ENCODE results near the gene FPR3.
A peak's percentile ranks its signal among the peaks of the same experiment; 100 is the strongest.
"Not testable (repeated sequence)": the region's sequence is repeated elsewhere in the genome, so short reads cannot be mapped to it uniquely, and the experiment has no call there.

FPR3 gene

GRCh38 chr19:51771376-51772130 lies 23.4 kb upstream of the FPR3 start:
- Histone ChIP-seq H4K20me1 (ENCODE audit: insufficient read depth, low read length) (no peaks in the 10 kb centered on the region), H3K36me3 (replicated peaks; ENCODE audit: low read depth, low read length) (no peaks in the 10 kb centered on the region), H3K9me3 (ENCODE audit: insufficient read depth, low read length) (no peaks in the 10 kb centered on the region), H3K27me3 (ENCODE audit: low read depth, low read length) (peaks cover 34% of the 10 kb centered on the region; the same call in 1 of the 2 replicates), H3K79me2 (ENCODE audit: low read length) (no peaks in the 10 kb centered on the region), H3K4me1 (ENCODE audit: low read length) (no peaks in the 10 kb centered on the region), H3K4me2 (ENCODE audit: low read length) (no peak overlapping the region), H3K4me3 (ENCODE audit: low read length) (no peak overlapping the region), H3K27ac (ENCODE audit: low read length) (no peak overlapping the region), H3K9ac (ENCODE audit: low read length) (no peak overlapping the region), H2AFZ (ENCODE audit: low read depth, low read length) (no peak overlapping the region)
- TF ChIP-seq EZH2phosphoT487 (IDR thresholded peaks at IDR 0.05; ENCODE audit: low read depth): no peak
- TF ChIP-seq CTCF (IDR thresholded peaks at IDR 0.05; ENCODE audit: low read depth, low read length): no peak

- no peak overlapping the region for H2AFZ ChIP-seq (ENCODE audit: low read depth, low read length)
- no peaks in the 10 kb centered on the region for H3K36me3 ChIP-seq (replicated peaks; ENCODE audit: low read depth, low read length)
- peaks cover 34% of the 10 kb centered on the region; the same call in 1 of the 2 replicates for H3K27me3 ChIP-seq (ENCODE audit: low read depth, low read length)
- H3K9ac ChIP-seq (ENCODE audit: low read length): no peak overlapping the region
- no peaks in the 10 kb centered on the region for H4K20me1 ChIP-seq (ENCODE audit: insufficient read depth, low read length)
- H3K4me2 ChIP-seq (ENCODE audit: low read length): no peak overlapping the region
- no peaks in the 10 kb centered on the region for H3K9me3 ChIP-seq (ENCODE audit: insufficient read depth, low read length)
- TF ChIP-seq EZH2phosphoT487 (IDR thresholded peaks at IDR 0.05; ENCODE audit: low read depth): no peak
- TF ChIP-seq CTCF (IDR thresholded peaks at IDR 0.05; ENCODE audit: low read depth, low read length): no peak
- no peak overlapping the region for H3K4me3 ChIP-seq (ENCODE audit: low read length)
- no peaks in the 10 kb centered on the region for H3K79me2 ChIP-seq (ENCODE audit: low read length)
- no peak overlapping the region for H3K27ac ChIP-seq (ENCODE audit: low read length)
- peaks cover 7% of the 10 kb centered on the region for H3K4me1 ChIP-seq (ENCODE audit: low read length)
Observed at GRCh38 chr19:51772977-51773376, 22.0 kb upstream of the FPR3 start.

- not testable (repeated sequence) for H3K27ac ChIP-seq (ENCODE audit: low read length); H2AFZ ChIP-seq (ENCODE audit: low read depth, low read length); H3K9ac ChIP-seq (ENCODE audit: low read length); H3K9me3 ChIP-seq (ENCODE audit: insufficient read depth, low read length); H3K4me3 ChIP-seq (ENCODE audit: low read length); H3K79me2 ChIP-seq (ENCODE audit: low read length); H3K36me3 ChIP-seq (replicated peaks; ENCODE audit: low read depth, low read length); H3K4me2 ChIP-seq (ENCODE audit: low read length); H4K20me1 ChIP-seq (ENCODE audit: insufficient read depth, low read length)
- Histone ChIP-seq H3K27me3 (ENCODE audit: low read depth, low read length) (peaks cover 30% of the 10 kb centered on the region; the same call in 1 of the 2 replicates), H3K4me1 (ENCODE audit: low read length) (peaks cover 35% of the 10 kb centered on the region)
Observed at GRCh38 chr19:51776561-51776960, 18.4 kb upstream of the FPR3 start.

GRCh38 chr19:51777570-51778462 lies 17.1 kb upstream of the FPR3 start:
- H3K4me1 ChIP-seq (ENCODE audit: low read length): peaks cover 37% of the 10 kb centered on the region
- no peaks in the 10 kb centered on the region for H3K79me2 ChIP-seq (ENCODE audit: low read length)
- H3K9me3 ChIP-seq (ENCODE audit: insufficient read depth, low read length): no peaks in the 10 kb centered on the region
- H3K4me2 ChIP-seq (ENCODE audit: low read length): peak overlapping the region; percentile 72
- H3K4me3 ChIP-seq (ENCODE audit: low read length): peak overlapping the region; percentile 45
- no peak overlapping the region for H3K27ac ChIP-seq (ENCODE audit: low read length)
- H3K27me3 ChIP-seq (ENCODE audit: low read depth, low read length): peaks cover 22% of the 10 kb centered on the region; the same call in 1 of the 2 replicates
- H3K9ac ChIP-seq (ENCODE audit: low read length): peak overlapping the region; percentile 24; the same call in 1 of the 2 replicates
- TF ChIP-seq EZH2phosphoT487 (IDR thresholded peaks at IDR 0.05; ENCODE audit: low read depth): no peak
- TF ChIP-seq CTCF (IDR thresholded peaks at IDR 0.05; ENCODE audit: low read depth, low read length): peak; percentile 87
- H3K36me3 ChIP-seq (replicated peaks; ENCODE audit: low read depth, low read length): no peaks in the 10 kb centered on the region
- H4K20me1 ChIP-seq (ENCODE audit: insufficient read depth, low read length): no peaks in the 10 kb centered on the region
- H2AFZ ChIP-seq (ENCODE audit: low read depth, low read length): peak overlapping the region; percentile 68

Measured in OCI-LY3 (cell line).